GM19467 (cell line): ENCODE data around the gene CTNNA2.

ENCODE experiments used
- ATAC-seq: cut with Tn5 transposase; IDR thresholded peaks from one replicate; pipeline ENCODE4 v1.9.1; 2021; ENCODE audit warnings: mild to moderate bottlenecking, moderate library complexity; ENCODE audit not compliant: unreplicated experiment

The CTNNA2 gene

DNA sequence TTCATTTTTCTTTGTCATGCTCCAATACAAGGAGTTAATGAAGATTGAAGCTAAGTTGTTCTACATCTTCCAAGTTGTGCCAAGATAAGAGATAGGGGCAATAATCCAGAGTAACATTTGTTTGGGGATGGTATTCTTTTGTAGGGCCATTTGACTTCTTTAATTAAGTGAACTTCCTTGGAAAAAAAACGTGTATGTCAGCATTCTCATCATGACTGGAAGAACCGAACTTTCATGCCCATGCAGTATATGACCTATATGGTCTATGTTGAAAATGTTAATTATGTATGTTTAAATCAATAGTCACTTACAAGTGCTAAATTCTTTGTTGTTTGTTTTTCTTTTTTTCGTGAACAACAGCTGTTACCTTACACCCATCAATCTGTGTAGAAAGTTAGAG lies 1111.2 kb downstream of the CTNNA2 start:
- no peak for ATAC-seq

GRCh38 chr2:80634590-80634989 lies 1121.7 kb downstream of the CTNNA2 start:
- ATAC-seq, result no peak

GRCh38 chr2:80638783-80639182 lies 1125.9 kb downstream of the CTNNA2 start:
- no peak for ATAC-seq

DNA sequence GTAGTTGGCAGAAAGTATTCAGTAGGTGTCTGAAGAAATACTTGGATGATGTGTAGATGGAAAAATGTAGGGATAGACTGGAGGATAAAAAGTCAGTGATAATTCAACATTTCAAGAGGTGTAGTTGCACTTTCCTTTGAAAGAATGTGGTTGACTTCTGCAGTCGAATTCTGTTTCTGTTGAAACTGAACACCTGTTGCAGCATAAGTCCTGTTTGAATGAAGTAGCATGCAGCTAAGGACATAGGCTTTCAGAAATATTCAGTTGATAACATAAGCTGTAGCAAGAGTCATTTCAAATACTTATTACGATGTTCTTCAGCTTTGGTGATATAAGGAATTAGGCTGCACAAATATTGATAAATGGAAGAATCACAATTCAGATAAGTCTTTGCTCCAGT lies 1129.6 kb downstream of the CTNNA2 start:
- ATAC-seq, result no peak

DNA sequence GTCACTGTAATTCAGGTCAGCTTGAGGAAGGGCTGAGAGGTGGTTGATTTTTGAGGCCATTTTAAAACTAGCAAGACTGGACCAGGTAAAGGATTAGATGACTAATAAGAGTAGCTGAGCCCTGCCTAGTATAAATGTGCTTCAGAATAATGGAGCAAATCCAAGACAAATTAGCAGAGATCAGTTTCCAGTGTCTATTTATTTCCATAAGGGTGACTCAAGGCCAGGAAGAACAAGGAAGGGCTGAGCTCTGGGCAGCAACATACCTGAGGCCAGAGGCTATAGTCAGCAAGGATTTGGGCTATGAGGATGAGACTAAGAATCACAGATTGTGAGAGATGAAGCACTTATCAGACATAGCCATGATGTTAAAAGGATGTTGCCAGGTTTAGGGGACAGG lies 1130.7 kb downstream of the CTNNA2 start:
- no peak for ATAC-seq

GRCh38 chr2:80651435-80651834 lies 1138.6 kb downstream of the CTNNA2 start:
- no peak for ATAC-seq

DNA sequence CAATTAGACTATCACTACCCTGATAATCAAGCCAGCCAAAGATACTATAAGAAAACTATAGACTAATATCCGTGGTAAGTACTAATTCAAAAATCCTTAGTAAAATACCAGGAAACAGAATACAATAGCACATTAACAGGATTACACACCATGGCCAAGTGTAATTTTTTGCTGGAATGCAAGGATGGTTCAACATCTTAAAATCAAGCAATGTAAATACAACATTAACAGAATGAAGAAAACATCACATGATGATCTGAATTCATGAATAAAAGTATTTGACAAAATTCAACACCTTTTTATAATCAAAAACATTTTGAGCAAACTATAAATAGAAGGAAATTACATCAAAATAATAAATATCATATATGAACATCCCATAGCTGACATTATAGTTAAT lies 1142.4 kb downstream of the CTNNA2 start:
- no peak for ATAC-seq

DNA sequence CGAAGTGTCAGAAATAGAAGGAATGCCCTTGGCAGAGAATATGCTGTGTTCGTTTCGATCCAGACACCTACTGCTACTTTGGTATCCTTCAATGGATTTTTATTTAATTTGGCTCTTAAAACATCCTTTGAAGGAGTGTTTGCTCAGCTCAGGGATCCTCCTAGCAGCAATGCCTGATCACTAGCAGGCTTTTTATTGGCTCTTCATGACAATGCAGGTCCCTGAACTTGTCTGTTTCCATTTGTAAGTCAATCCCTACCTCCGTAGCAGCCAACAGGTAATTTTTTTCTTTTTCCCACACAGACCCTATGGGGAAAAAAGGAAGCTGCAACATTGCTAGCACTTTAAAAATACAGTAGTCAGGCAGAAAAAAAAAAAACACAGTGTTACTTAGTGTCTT lies 1157.9 kb downstream of the CTNNA2 start:
- ATAC-seq, result no peak

DNA sequence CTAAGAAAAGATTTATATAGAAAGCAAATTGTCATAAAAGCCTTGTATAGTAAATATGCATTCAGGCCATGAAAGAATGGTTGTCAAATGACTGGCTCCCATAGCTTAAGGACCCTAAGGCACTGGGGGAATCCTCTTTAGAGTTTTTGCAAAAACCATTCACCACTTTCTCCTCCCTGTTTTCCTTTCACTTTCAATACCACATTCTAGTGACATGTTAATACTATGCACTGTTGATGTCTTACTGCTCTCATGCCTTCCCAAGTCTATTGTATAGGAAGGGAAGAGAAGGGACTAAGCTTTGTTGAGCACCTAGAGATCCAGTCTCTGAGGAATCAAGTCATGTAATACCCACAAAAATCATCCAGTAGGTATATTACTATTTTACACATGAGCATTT lies 1174.7 kb downstream of the CTNNA2 start:
- no peak for ATAC-seq

DNA sequence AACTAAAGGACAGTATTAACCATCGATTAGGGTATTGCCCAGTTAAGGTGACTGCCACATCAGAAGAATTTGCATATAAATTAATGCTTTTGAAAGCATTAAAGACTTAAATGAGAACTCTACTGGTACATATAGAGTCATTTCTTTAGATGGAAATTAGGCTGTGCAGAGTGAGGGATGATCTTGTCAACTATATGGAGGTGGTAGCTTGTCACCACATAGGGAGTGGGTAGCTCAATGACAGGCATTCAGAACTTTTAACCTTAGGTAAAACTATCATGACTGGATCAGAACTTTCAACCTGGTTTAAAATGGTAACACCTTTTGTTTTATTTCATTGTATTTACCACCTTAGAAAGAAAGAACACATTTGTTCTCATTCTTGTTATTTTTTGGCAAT lies 1176.3 kb downstream of the CTNNA2 start:
- no peak for ATAC-seq
